Measurements from ENCODE around the gene SDSL.

DNA sequence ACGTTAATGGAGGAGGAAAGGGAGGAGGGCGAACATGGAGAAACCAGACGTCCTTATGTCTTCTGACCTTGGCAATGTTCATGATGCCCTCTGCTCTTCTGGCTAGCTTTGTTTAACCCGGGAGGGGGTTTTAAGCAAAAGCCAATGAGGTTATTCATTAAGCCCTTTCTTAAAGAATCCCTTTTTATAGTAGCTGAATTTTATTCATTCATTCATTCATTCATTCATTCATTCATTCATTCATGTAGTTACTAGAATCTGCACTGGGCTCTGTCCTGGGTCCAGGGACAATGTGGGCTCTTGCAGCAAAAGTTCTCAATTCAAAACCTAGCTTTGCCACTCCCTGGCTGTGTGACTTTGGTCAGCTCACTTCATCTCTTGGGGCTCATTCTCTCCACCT is 35.5 kb downstream of the SDSL start:
- TF ChIP-seq, protein P1, sequence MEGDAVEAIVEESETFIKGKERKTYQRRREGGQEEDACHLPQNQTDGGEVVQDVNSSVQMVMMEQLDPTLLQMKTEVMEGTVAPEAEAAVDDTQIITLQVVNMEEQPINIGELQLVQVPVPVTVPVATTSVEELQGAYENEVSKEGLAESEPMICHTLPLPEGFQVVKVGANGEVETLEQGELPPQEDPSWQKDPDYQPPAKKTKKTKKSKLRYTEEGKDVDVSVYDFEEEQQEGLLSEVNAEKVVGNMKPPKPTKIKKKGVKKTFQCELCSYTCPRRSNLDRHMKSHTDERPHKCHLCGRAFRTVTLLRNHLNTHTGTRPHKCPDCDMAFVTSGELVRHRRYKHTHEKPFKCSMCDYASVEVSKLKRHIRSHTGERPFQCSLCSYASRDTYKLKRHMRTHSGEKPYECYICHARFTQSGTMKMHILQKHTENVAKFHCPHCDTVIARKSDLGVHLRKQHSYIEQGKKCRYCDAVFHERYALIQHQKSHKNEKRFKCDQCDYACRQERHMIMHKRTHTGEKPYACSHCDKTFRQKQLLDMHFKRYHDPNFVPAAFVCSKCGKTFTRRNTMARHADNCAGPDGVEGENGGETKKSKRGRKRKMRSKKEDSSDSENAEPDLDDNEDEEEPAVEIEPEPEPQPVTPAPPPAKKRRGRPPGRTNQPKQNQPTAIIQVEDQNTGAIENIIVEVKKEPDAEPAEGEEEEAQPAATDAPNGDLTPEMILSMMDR (CRISPR knock-in tag; IDR thresholded peaks at IDR 0.05) = no peak
- TF ChIP-seq SOX5 (CRISPR knock-in tag; IDR thresholded peaks at IDR 0.05; ENCODE audit: borderline replicate concordance) (no peak), POLR2AphosphoS5 (IDR thresholded peaks at IDR 0.05; ENCODE audit: low read depth, low read length) (no peak), ZNF24 (IDR thresholded peaks at IDR 0.05) (no peak), ZNF264 (CRISPR knock-in tag; IDR thresholded peaks at IDR 0.05) (no peak)
- TF ChIP-seq, protein P2, sequence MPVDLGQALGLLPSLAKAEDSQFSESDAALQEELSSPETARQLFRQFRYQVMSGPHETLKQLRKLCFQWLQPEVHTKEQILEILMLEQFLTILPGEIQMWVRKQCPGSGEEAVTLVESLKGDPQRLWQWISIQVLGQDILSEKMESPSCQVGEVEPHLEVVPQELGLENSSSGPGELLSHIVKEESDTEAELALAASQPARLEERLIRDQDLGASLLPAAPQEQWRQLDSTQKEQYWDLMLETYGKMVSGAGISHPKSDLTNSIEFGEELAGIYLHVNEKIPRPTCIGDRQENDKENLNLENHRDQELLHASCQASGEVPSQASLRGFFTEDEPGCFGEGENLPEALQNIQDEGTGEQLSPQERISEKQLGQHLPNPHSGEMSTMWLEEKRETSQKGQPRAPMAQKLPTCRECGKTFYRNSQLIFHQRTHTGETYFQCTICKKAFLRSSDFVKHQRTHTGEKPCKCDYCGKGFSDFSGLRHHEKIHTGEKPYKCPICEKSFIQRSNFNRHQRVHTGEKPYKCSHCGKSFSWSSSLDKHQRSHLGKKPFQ (CRISPR knock-in tag; IDR thresholded peaks at IDR 0.05; ENCODE audit: insufficient replicate concordance) = no peak
- TF ChIP-seq, protein P3, sequence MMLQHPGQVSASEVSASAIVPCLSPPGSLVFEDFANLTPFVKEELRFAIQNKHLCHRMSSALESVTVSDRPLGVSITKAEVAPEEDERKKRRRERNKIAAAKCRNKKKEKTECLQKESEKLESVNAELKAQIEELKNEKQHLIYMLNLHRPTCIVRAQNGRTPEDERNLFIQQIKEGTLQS (CRISPR knock-in tag; IDR thresholded peaks at IDR 0.05) = no peak
